AG08395 (cell line): ENCODE results near the gene MYO10.

Experiments used
- DNase-seq: peaks from one replicate; pipeline ENCODE4 v3.0.0; 2012; ENCODE audit warnings: mixed read lengths, low spot score

Gene MYO10

DNA sequence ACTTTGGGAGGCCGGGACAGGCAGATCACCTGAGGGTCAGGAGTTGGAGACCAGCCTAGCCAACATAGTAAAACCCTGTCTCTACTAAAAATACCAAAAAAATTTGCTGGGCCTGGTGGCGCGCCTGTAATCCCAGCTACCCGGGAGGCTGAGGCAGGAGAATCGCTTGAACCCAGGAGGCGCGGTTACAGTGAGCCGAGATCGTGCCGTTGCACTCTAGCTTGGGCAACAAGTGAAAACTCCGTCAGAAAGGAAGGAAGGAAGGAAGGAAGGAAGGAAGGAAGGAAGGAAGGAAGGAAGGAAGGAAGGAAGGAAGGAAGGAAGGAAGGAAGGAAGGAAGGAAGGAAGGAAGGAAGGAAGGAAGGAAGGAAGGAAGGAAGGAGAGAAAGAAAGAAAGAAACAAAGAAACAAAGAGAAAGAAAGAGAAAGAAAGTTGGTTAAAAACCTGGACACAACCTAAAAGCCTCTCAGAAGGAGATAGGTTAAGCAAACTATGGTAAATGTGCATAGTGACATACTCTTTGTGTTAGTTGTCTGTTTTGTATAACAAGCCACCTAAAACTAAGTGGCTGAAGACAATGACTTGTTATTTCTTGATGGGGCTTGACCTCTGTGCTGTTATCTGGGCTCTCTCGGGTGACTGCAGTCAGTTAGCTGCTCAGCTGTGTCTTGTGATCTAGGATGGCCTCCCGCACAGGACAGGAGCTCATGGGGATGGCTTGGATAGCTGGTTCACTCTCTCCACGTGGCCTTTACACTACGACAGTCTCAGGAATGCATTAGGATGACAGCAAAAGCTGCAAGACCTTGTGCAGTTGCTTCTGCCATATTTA is 8.0 kb upstream of the MYO10 start:
- no peak for DNase-seq

DNA sequence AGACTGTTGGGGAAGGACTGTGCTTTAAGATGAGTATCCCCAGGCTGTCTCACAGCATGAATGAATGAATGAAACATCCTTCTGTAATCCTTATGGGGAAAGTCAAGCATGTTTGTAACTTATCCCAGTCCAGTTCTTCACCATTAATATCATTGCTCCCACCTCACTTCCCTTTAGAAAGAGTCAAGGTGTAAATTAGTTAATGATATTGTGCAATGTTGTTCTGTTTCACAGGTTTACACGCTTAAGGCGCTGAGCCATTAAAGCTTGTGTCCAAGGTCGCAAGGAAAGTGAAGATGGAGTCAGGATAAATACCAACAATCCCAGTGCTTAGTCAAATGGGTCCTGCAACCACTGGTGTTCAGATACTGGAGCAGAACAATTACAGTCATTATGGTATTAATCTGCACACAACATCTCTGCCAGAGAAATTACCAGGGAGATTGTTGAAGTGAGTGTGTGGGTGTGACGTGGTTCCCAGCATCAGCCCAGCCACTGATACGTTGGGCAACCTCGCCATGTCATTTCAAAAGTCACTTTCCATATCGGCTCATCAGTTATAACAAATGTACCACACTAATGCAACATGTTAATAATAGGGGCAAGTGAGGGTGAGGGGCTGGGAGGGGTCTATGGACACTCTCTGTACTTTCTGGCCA is 1.5 kb upstream of the MYO10 start:
- no peak for DNase-seq

GRCh38 chr5:16936989-16937438 is 926 bp upstream of the MYO10 start:
- DNase-seq, result no peak

GRCh38 chr5:16935231-16936149 is 598 bp downstream of the MYO10 start:
- no peak for DNase-seq

- DNase-seq, result no peak
Observed at GRCh38 chr5:16934677-16935153, 1.4 kb downstream of the MYO10 start.

DNA sequence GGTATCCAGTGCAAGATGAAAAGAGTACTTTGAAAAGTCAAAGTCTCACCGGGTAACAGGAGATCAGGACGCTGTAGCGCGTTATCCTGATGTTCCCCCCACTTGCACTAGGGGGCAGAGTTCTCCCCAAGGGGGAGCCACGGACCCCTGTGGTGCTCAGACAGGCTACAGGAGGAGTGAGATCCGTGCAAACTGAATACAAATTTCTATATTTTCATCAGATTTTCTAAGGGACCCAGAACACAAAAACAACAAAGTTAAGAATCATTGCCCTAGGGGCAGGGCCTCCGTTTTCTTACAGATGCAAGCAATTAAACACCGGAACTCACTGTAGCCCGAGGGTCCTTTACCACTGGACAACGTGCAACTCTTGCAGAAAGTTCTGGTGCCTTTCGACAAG is 2.0 kb downstream of the MYO10 start:
- DNase-seq, result peak; percentile 81

- no peak for DNase-seq
Observed at GRCh38 chr5:16933337-16933736, 2.8 kb downstream of the MYO10 start.

- DNase-seq, result no peak
Observed at GRCh38 chr5:16932401-16932800, 3.7 kb downstream of the MYO10 start.

GRCh38 chr5:16931334-16932110 is 4.6 kb downstream of the MYO10 start:
- no peak for DNase-seq

GRCh38 chr5:16930496-16930895 is 5.6 kb downstream of the MYO10 start:
- no peak for DNase-seq

- DNase-seq, result no peak
Observed at GRCh38 chr5:16929831-16930230, 6.3 kb downstream of the MYO10 start.

GRCh38 chr5:16929347-16929746 is 6.7 kb downstream of the MYO10 start:
- DNase-seq, result no peak

DNA sequence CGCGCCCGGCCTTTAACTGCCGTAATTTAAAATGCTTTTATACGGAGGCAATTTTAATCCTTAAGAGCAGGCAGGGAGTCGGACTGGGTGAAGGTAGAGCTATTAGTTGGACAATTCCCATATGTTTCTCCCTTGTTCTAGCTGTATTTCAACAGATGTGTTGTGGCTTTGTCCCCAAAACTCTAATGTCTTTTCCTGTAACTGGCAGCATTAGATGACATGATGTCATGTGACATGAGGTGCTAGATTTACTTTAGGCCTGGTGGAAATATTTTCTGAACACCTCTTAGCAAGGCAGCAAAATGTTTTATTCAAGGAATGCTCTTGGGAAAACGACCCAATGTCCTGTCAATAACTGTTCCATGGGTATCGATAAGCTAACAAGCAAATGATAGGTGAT is 8.5 kb downstream of the MYO10 start:
- no peak for DNase-seq

DNA sequence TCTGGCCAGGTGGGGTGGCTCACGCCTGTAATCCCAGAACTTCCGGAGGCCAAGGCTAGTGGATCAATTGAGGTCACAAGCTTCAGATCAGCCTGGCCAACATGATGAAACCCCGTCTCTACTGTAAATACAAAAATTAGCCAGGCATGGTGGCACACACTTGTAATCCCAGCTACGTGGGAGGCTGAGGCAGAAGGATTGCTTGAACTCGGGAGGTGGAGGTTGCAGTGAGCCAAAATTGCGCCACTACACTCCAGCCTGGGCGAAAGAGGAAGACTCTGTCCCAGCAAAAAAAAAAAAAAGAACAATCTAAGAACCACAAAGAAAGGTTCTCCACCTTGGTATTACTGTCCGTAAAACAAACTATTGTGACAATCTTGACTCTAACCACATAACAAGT is 9.7 kb downstream of the MYO10 start:
- no peak for DNase-seq

DNA sequence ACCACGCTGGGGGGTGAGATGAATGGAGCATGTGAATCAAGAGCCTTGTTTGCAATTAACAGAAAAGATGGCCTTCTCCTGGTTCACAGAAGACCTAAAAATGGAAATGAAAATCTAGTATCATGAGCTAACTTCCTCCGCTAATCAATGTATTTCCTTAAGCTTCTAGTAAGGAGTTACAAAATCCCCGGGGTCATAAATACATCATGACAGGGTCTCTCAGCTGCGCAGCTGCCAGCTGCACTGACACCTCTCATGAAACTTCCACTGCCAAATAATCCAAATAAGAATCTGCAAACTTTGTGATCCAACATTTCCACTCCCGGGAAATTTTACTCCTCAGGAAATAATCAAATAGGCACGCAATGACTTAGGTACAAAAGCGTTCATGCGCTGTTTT is 11.9 kb downstream of the MYO10 start:
- no peak for DNase-seq

GRCh38 chr5:16922430-16922829 is 13.7 kb downstream of the MYO10 start:
- DNase-seq, result no peak

- DNase-seq, result no peak
Observed at GRCh38 chr5:16921211-16921610, 14.9 kb downstream of the MYO10 start.

- no peak for DNase-seq
Observed at GRCh38 chr5:16920109-16920816, 15.8 kb downstream of the MYO10 start.

DNA sequence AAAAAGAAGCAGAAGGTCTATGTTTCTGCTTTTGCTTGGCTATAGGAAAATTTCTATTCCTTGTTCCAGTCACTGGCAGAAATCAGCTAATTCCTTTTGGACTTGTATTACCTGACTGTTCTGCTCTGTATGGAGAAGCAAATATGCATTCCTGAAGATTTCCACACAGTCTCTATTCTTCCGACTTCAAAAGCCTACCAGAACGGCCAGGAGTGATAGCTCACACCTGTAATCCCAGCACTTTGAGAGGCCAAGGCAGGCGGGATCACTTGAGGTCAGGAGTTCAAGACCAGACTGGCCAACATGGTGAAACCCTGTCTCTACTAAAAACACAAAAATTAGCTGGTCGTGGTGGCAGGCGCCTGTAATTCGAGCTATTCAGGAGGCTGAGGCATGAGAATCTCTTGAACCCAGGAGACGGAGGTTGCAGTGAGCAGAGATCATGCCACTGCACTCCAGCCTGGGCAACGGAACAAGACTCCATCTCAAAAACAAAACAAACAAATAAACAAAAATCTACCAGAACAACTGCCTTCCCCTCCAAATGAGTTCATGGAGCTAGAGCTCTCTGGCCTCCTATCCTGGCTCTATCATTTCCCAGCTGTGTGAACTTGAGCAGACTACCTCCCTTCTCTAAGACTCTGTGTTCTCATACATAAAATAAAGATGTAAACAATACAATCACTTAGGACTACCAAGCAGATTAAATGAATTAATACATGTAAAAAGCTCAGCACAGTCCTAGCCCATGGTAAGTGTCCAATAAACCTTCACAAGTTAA is 17.0 kb downstream of the MYO10 start:
- DNase-seq, result no peak

DNA sequence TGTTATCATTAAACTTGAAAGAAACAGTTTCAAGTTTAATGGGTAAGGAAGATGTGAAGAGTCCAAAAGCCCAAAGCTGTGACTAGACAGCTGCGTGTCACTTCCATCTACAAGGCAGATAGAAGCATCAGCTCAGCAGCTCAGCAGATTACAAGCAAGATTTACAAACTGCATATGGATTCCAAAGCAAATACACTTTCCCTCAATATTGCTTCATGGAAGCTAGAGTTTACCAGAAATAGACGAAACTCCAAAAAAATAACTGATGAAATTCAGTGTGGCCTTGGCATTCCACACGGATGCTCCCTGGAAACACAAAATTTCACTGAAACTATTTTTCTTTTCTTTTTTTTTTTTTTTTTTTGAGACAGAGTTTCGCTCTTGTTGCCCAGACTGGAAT is 17.9 kb downstream of the MYO10 start:
- peak; percentile 26 for DNase-seq
